Neural cell (in vitro differentiated cells): ENCODE results near the gene NF2. TPM values are rescaled to one million over a fixed set of nuclear protein-coding genes. Genes with fewer than 3 reads are reported as not detected.

Experiments used
- H2AFZ ChIP-seq: fragments of 200-600, 300-800 bp; sonication (generic), shearing (Covaris generic); 2 replicates; pipeline ENCODE4 v1.6.0; 2014; ENCODE audit warnings: low read depth, mild to moderate bottlenecking, antibody characterized with exemption, low read length, moderate library complexity
- H3F3A ChIP-seq: fragments of 200-600 bp; shearing (Covaris generic); 2 replicates; pipeline ENCODE4 v1.6.1; 2016; ENCODE audit warnings: mild to moderate bottlenecking, moderate library complexity, mixed read lengths, antibody characterized with exemption, low read length; ENCODE audit not compliant: insufficient read depth, poor library complexity, severe bottlenecking
- H3K27ac ChIP-seq: fragments of 200-600, 300-800 bp; sonication (generic), shearing (Covaris generic); 2 replicates; pipeline ENCODE4 v1.5.1; 2014; ENCODE audit warnings: mild to moderate bottlenecking, low read length, moderate library complexity
- H3K27me3 ChIP-seq: fragments of 300-800, 200-600 bp; sonication (generic), shearing (Covaris generic); 2 replicates; pipeline ENCODE4 v1.6.0; 2014; ENCODE audit warnings: mild to moderate bottlenecking, low read depth, low read length, moderate library complexity; ENCODE audit not compliant: insufficient read depth
- H3K36me3 ChIP-seq: fragments of 300-800, 200-600 bp; sonication (generic), shearing (Covaris generic); 2 replicates; pipeline ENCODE4 v1.5.1; 2014; ENCODE audit warnings: mild to moderate bottlenecking, antibody characterized with exemption, low read length, moderate library complexity; ENCODE audit not compliant: insufficient read depth
- H3K4me2 ChIP-seq: fragments of 300-800, 200-600 bp; sonication (generic), shearing (Covaris generic); 2 replicates; pipeline ENCODE4 v1.6.0; 2014; ENCODE audit warnings: mild to moderate bottlenecking, low read length
- H3K4me3 ChIP-seq: fragments of 300-800, 200-600 bp; sonication (generic), shearing (Covaris generic); 2 replicates; pipeline ENCODE4 v1.5.1; 2014; ENCODE audit warnings: mild to moderate bottlenecking, low read length, moderate library complexity
- H3K79me2 ChIP-seq: fragments of 200-600 bp; shearing (Covaris generic); replicated peaks from 2 replicates; pipeline ENCODE4 v1.6.0; 2014; ENCODE audit warnings: mild to moderate bottlenecking, low read length, moderate library complexity; ENCODE audit not compliant: insufficient read depth
- H3K9ac ChIP-seq: fragments of 300-800, 200-600 bp; sonication (generic), shearing (Covaris generic); 2 replicates; pipeline ENCODE4 v1.6.1; 2016; ENCODE audit warnings: mild to moderate bottlenecking, low read length, mixed read lengths
- H3K9me2 ChIP-seq: fragments of 200-600 bp; shearing (Covaris generic); 2 replicates; pipeline ENCODE4 v1.6.1; 2016; ENCODE audit warnings: mild to moderate bottlenecking, low read length, mixed read lengths; ENCODE audit not compliant: insufficient read depth
- H3K9me3 ChIP-seq: fragments of 200-600, 300-800 bp; sonication (generic), shearing (Covaris generic); 2 replicates; pipeline ENCODE4 v1.6.1; 2016; ENCODE audit warnings: mild to moderate bottlenecking, mixed run types, low read length, moderate library complexity, mixed read lengths
- H4K20me1 ChIP-seq: fragments of 200-600 bp; shearing (Covaris generic); 2 replicates; pipeline ENCODE4 v1.6.1; 2016; ENCODE audit warnings: mild to moderate bottlenecking, mixed run types; ENCODE audit not compliant: insufficient read depth
- CTCF ChIP-seq: fragments of 450-650 bp; IDR thresholded peaks from 2 replicates; pipeline ENCODE4 v1.5.1; 2014; ENCODE audit warnings: antibody characterized with exemption, mild to moderate bottlenecking, moderate library complexity; ENCODE audit not compliant: poor library complexity, severe bottlenecking
- EP300 ChIP-seq: fragments of 450-650 bp; conservative IDR thresholded peaks from 2 replicates; pipeline ENCODE4 v1.6.1; 2014; ENCODE audit warnings: antibody characterized with exemption, mild to moderate bottlenecking, moderate library complexity; ENCODE audit not compliant: poor library complexity, severe bottlenecking
- EZH2 ChIP-seq: fragments of 200-600, 300-800 bp; shearing (Covaris generic), sonication (generic); IDR thresholded peaks from 2 replicates; pipeline ENCODE4 v1.6.1; 2014; ENCODE audit warnings: antibody characterized with exemption, low read length, borderline replicate concordance, mild to moderate bottlenecking; ENCODE audit not compliant: insufficient read depth, poor library complexity, severe bottlenecking
- MXI1 ChIP-seq: fragments of 450-650 bp; conservative IDR thresholded peaks from 2 replicates; pipeline ENCODE4 v1.6.1; 2014; ENCODE audit warnings: antibody characterized with exemption, mild to moderate bottlenecking; ENCODE audit not compliant: poor library complexity, severe bottlenecking
- POLR2AphosphoS5 ChIP-seq: IDR thresholded peaks from 2 replicates; pipeline ENCODE4 v1.6.1; 2012
- RAD21 ChIP-seq: fragments of 450-650 bp; conservative IDR thresholded peaks from 2 replicates; pipeline ENCODE4 v1.6.1; 2014; ENCODE audit warnings: antibody characterized with exemption, mild to moderate bottlenecking, moderate library complexity
- SMC3 ChIP-seq: fragments of 450-650 bp; conservative IDR thresholded peaks from 2 replicates; pipeline ENCODE4 v1.6.1; 2014; ENCODE audit warnings: antibody characterized with exemption, mild to moderate bottlenecking, moderate library complexity; ENCODE audit not compliant: poor library complexity
- TAF1 ChIP-seq: IDR thresholded peaks from 2 replicates; pipeline ENCODE4 v1.6.1; 2012; ENCODE audit warnings: low read depth
- polyA plus RNA-seq: library from polyadenylated mRNA; depleted of rRNA; stranded (reverse); fragments of >200 nt; gene quantifications from 2 replicates; pipeline ENCODE4 v1.2.3, GENCODE V29; 2014
- TF ChIP-seq, protein P1 (sequence below): IDR thresholded peaks from 2 replicates; pipeline ENCODE4 v1.6.1; 2012; ENCODE audit warnings: borderline replicate concordance

NF2 gene
- polyA plus RNA-seq, 1 donor from 2014 or later = 18.7 TPM

DNA sequence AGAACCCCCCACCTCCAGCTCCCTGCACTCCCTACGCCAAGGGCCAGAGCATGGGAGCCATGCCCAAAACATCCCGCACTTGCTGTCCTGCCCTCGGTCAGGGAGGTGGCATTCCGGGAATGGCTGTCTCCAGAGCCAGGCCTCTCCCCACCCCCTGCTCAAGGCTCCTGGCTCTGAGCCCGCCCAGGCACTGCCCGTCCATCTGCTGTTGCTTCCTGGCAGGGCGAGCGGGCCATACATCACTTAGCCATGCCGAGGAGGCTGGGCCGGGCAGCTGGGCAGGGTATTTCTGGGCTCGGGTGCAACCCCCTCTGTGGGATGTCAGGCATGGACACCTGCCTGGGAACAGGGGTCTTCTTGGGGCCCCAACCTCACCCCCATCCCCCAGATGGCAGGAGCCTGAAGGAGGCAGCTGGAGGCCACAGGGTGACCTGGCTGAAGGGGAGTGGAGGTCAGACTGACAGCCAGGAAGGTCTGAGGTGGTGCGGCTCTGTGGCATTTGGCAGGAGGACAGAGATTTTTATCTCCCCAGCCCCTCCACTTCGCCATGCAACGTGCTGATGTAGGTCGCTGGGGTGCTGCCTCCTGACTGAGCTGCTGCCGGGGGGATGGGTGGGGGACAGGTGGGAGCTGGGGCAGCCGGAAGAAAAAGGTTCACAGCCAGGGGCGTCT, 107.6 kb downstream of the NF2 start:
- Histone ChIP-seq H3F3A (no peaks in the 10 kb centered on the region), H3K9me3 (no peaks in the 10 kb centered on the region), H3K27ac (no peak overlapping the region), H3K9ac (no peak overlapping the region), H2AFZ (no peak overlapping the region), H3K27me3 (no peaks in the 10 kb centered on the region), H4K20me1 (no peaks in the 10 kb centered on the region), H3K79me2 (no peaks in the 10 kb centered on the region), H3K9me2 (no peaks in the 10 kb centered on the region), H3K4me2 (no peak overlapping the region), H3K36me3 (no peaks in the 10 kb centered on the region), H3K4me3 (no peak overlapping the region)
- TF ChIP-seq EZH2 (no peak), CTCF (no peak), POLR2AphosphoS5 (no peak), MXI1 (no peak), RAD21 (no peak), EP300 (no peak), TAF1 (no peak), SMC3 (no peak)
- TF ChIP-seq, protein P1, sequence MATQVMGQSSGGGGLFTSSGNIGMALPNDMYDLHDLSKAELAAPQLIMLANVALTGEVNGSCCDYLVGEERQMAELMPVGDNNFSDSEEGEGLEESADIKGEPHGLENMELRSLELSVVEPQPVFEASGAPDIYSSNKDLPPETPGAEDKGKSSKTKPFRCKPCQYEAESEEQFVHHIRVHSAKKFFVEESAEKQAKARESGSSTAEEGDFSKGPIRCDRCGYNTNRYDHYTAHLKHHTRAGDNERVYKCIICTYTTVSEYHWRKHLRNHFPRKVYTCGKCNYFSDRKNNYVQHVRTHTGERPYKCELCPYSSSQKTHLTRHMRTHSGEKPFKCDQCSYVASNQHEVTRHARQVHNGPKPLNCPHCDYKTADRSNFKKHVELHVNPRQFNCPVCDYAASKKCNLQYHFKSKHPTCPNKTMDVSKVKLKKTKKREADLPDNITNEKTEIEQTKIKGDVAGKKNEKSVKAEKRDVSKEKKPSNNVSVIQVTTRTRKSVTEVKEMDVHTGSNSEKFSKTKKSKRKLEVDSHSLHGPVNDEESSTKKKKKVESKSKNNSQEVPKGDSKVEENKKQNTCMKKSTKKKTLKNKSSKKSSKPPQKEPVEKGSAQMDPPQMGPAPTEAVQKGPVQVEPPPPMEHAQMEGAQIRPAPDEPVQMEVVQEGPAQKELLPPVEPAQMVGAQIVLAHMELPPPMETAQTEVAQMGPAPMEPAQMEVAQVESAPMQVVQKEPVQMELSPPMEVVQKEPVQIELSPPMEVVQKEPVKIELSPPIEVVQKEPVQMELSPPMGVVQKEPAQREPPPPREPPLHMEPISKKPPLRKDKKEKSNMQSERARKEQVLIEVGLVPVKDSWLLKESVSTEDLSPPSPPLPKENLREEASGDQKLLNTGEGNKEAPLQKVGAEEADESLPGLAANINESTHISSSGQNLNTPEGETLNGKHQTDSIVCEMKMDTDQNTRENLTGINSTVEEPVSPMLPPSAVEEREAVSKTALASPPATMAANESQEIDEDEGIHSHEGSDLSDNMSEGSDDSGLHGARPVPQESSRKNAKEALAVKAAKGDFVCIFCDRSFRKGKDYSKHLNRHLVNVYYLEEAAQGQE = no peak

DNA sequence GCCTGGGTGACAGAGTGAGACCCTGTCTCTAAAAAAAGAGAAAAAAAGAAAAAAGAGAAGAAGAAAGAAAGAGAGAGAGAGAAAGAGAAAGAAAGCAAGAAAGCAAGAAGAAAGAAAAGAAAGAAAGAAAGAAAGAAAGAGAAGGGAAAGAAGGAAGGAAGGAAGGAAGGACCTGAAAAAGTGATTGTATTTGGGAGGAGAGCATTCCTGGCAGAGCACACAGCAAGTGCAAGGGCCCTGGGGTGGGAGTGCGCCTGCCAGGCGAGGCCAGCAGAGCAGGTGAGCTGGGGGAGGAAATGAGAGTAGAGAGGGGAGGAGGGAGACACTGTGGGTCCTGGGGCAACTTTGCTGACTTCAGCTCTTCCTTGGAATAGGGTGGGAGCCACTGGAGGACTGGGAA, 108.7 kb downstream of the NF2 start:
- TF ChIP-seq MXI1 (no peak), TAF1 (no peak), SMC3 (no peak), EP300 (no peak), EZH2 (no peak), CTCF (no peak), POLR2AphosphoS5 (no peak), RAD21 (no peak)
- TF ChIP-seq, protein P1 = no peak
- no peak overlapping the region for H2AFZ ChIP-seq
- no peaks in the 10 kb centered on the region for H3F3A ChIP-seq
- no peak overlapping the region for H3K4me3 ChIP-seq
- no peaks in the 10 kb centered on the region for H3K27me3 ChIP-seq
- no peak overlapping the region for H3K9ac ChIP-seq
- no peak overlapping the region for H3K27ac ChIP-seq
- H3K4me2 ChIP-seq = no peak overlapping the region
- no peaks in the 10 kb centered on the region for H4K20me1 ChIP-seq
- H3K36me3 ChIP-seq = no peaks in the 10 kb centered on the region
- no peaks in the 10 kb centered on the region for H3K79me2 ChIP-seq
- no peaks in the 10 kb centered on the region for H3K9me2 ChIP-seq
- no peaks in the 10 kb centered on the region for H3K9me3 ChIP-seq
